GM23338 (cell line): ENCODE data around the gene LRP1B.

Experiments used
- CREB1 ChIP-seq: fragments of 250-450 bp; sonication (Bioruptor Pico); IDR thresholded peaks from 2 replicates; pipeline ENCODE4 v1.5.0; 2020; ENCODE audit warnings: low read depth, mild to moderate bottlenecking, moderate library complexity
- CTCF ChIP-seq, 2 experiments: fragments of 200-600 bp in 1 of 2; sonication (generic) in 1 of 2; conservative IDR thresholded peaks; 2 replicates each; pipeline versions ENCODE4 v1.5.1 to v1.6.1; 2016 to 2017; ENCODE audit warnings: antibody characterized with exemption in 2 of 2, low read depth in 2 of 2, mild to moderate bottlenecking in 2 of 2, moderate library complexity in 1 of 2
- EZH2 ChIP-seq: fragments of 200-600 bp; sonication (generic); IDR thresholded peaks from one replicate; pipeline ENCODE4 v1.8.0; 2017; ENCODE audit warnings: antibody characterized with exemption, mild to moderate bottlenecking, low read depth; ENCODE audit not compliant: unreplicated experiment
- EZH2phosphoT487 ChIP-seq: fragments of 200-600 bp; sonication (generic); IDR thresholded peaks from one replicate; pipeline ENCODE4 v1.8.1; 2018; ENCODE audit warnings: antibody characterized with exemption; ENCODE audit not compliant: unreplicated experiment
- JUNB ChIP-seq: IDR thresholded peaks from one replicate; pipeline ENCODE4 v1.6.1; 2016; ENCODE audit warnings: antibody characterized with exemption; ENCODE audit not compliant: unreplicated experiment
- POLR2AphosphoS5 ChIP-seq: IDR thresholded peaks from 2 replicates; pipeline ENCODE4 v1.6.1; 2016; ENCODE audit warnings: antibody characterized with exemption, low read depth
- REST ChIP-seq: IDR thresholded peaks from one replicate; pipeline ENCODE4 v1.6.1; 2018; ENCODE audit warnings: antibody characterized with exemption; ENCODE audit not compliant: unreplicated experiment
- ZNF114 ChIP-seq: fragments of 250-450 bp; sonication (Bioruptor Pico); IDR thresholded peaks from 2 replicates; pipeline ENCODE4 v1.5.0; 2020; ENCODE audit warnings: mild to moderate bottlenecking, moderate library complexity

- no peak for TF ChIP-seq EZH2phosphoT487
- TF ChIP-seq CTCF (conservative IDR thresholded peaks at IDR 0.05; ENCODE audit: low read depth in 2 of 2), result no peak
- no peak for TF ChIP-seq EZH2
- TF ChIP-seq REST, result no peak
- TF ChIP-seq POLR2AphosphoS5, result no peak
- no peak for TF ChIP-seq CREB1
- no peak for TF ChIP-seq ZNF114 (CRISPR knock-in tag)
- TF ChIP-seq JUNB, result no peak
Measured at GRCh38 chr2:140273408-140273807, 1857.4 kb downstream of the LRP1B start.
